A549 treated with AZD9567 at 1 μM for 4 hours (cell line): ENCODE measurements around the gene DUSP3. TPM values are rescaled to one million over a fixed set of nuclear protein-coding genes. Genes with fewer than 3 reads are reported as not detected.

Experiments
- total RNA-seq: library from RNA; stranded (reverse); fragments of 200-300 nt; extraction: Qiagen RNA extraction; gene quantifications from 5 replicates; pipeline ENCODE4 v1.2.3, GENCODE V29; 2022; ENCODE audit not compliant: insufficient read depth

DUSP3 gene
- 56.4 to 64.4 TPM (median 57.4 TPM) in 5 replicates for total RNA-seq

DNA sequence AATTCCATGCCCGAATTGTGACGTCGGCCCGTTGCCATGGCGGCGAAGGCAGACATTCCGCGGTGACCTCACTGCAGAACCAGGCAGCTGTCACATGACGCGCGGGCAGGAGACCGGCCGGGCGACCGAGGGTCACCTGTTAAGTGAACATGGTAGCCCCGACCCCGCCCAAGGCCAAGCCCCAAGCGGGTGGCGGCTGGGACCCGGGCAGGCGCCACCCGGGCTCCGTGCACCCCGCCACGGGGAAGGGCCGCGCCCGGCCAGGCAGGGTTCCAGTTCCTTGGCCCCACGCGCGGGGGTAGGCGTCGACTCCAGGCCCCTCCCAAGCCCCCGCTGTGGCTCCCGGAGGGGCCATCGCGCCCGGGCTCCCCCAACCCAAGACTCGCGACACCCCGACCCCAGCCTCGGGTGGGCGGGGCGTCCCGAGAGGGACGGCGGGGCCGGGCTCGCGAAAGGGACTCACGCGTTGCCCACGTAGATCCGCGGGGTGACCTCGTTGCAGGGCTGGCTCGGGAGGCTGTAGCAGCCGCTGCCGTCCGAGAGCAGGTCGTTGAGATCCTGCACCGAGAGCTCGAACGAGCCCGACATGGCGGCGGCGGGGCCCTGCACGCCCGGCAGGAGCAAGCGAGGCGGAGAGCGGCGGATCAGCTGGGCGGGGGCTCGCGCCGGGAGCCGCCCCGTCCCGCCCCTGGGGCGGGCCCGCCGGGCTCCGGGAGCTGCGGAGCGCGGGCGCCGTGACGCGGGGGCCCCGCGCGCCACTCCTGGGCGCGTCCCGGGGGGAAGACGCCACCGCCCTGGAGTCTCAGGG, at the start of gene DUSP3:
Gene DUSP3 (minus strand): TSS at position 641 of the 808 bp plus-strand sequence. CDS start 53 bp downstream, at position 588.

DNA sequence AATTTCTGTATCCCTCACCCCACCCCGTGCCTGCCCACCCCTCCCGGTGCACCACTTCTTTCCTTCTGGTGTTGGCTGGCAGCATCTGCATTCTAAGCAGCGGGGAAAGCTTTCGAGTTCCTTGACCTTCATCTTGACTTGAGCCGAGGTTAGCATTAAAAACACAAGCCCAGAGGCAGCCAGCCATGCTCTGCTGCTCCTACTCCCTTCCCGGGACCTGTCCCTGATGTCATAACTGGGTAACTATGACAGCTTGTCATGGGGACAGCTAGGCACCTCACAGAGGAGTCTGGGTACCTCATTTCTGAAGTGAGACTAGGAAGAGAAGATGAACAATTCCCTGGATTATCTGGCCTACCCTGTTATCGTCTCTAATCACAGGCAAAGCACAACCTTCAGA, 1.4 kb upstream of the DUSP3 start, which contains the start of gene CFAP97D1:
Gene CFAP97D1 (plus strand): TSS at position 301 of the 400 bp plus-strand sequence. CDS start 28 bp downstream, at position 329.

DNA sequence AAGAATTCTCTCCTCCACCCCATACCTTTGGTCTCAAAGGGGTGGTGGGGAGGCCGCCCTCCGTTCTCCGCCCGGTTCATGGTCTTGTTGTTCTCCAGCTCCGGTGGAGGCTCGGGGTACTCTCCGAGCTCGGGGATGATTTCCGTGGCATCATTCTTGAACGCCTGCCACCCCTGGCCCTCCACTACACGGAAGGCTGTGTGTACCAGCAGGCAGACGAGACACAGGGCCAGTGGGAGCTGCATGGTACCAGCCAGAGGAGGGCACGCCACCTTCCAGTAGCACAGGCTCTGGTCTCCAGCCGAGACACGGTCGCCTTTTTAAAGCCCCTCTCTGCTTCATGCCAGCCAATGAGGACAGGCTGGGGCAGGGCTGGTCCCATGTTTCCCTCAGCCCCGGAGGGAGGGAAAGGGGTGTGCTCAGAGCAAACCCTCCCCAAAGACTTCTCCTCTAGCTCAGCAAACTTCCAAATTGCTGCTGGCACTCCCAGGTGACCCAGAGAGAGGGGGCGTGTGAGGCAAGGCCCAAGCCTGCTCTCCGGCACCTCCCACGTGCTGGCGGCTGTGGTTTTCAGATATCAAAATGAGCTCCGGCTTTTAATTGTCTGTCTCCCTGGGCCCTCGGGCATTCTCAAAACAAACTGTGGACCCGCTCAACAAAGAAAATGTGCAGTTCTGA, 20.1 kb downstream of the DUSP3 start, which contains the start of gene SOST:
Gene SOST (minus strand): TSS at position 295 of the 678 bp plus-strand sequence. CDS start 50 bp downstream, at position 245.

Other genes with a start within 250 kb of the DUSP3 start
- 34.8 to 51.6 TPM (median 48.7 TPM) in 5 replicates for gene ETV4, start 232.6 kb downstream of the DUSP3 start, total RNA-seq
- not detected in 5 replicates for gene MEOX1, start 117.1 kb downstream of the DUSP3 start, total RNA-seq
- gene SOST, start 20.2 kb downstream of the DUSP3 start, total RNA-seq: not detected in 5 replicates
- 0.02 TPM in 2 of 5 replicates, not detected in the others for gene CFAP97D1, start 1.5 kb upstream of the DUSP3 start, total RNA-seq
- 17.5 to 28.4 TPM (median 19.2 TPM) in 5 replicates for gene MPP3, start 54.2 kb upstream of the DUSP3 start, total RNA-seq
- gene CD300LG, start 68.2 kb upstream of the DUSP3 start, total RNA-seq: not detected in 5 replicates
- 1.3 to 1.9 TPM (median 1.5 TPM) in 5 replicates for gene MPP2, start 128.6 kb upstream of the DUSP3 start, total RNA-seq
- 0.23 TPM in 1 of 5 replicates, not detected in the others for gene PPY, start 163.5 kb upstream of the DUSP3 start, total RNA-seq
- 0.22 TPM in 1 of 5 replicates, not detected in the others for gene PYY, start 175.0 kb upstream of the DUSP3 start, total RNA-seq
- 0.96 to 1.2 TPM (median 1.2 TPM) in 4 of 5 replicates, not detected in the other for gene NAGS, start 225.6 kb upstream of the DUSP3 start, total RNA-seq
- gene TMEM101, start 236.0 kb upstream of the DUSP3 start, total RNA-seq: 24.9 to 30.6 TPM (median 29.1 TPM) in 5 replicates